ENCODE results near the gene CHCHD10.

GRCh38 chr22:23772649-23773473 lies 5.1 kb upstream of the CHCHD10 start, which contains the start of gene MMP11:
- no peak for TF ChIP-seq EZH2 (IDR thresholded peaks at IDR 0.05; ENCODE audit: insufficient read depth, low read length)
- no peak for TF ChIP-seq CTCF (IDR thresholded peaks at IDR 0.05; ENCODE audit: insufficient read depth, low read depth, low read length)
